ENCODE measurements around the gene YES1. TPM values are rescaled to one million over a fixed set of nuclear protein-coding genes. Genes with fewer than 3 reads are reported as not detected.

YES1 gene
- total RNA-seq, 2 experiments from 2014 or later: not detected

DNA sequence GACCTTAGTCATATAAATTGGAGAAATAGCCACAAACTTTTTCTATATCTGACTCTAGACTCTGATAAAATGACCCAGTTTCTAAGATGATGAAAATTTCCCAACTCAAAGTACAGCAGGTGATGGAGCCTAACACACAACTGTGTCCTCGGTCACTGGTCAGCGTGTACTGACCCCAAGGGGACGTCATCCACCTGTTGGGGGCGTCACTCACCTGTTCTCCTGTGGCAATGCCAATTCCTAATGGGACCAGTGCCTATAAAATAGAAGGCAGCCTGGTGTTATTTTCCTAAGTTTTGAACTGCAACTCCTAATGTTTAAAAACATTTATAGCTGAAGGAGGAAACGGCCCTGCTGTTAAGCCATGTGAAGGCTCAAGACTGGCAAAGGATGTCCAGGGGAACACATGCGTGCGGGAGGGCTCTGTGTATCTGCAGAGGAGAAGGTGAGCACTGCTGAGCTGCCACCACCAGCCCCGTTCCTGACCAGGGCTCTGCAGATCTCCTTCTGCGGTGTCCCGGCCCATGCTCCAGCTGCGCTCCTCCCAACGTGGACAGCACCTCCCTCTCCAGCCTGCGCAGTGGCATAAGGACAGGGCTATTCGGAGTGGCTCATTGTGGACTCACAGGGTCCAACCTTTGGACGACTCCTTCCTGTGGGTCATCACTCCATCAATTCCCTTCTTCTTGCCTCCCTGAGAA is 133.4 kb downstream of the YES1 start:
- Histone ChIP-seq H3K4me3 (ENCODE audit: low read depth, low read length, poor library complexity, severe bottlenecking) (no peak overlapping the region), H3K4me1 (ENCODE audit: insufficient read depth, low read length, poor library complexity, severe bottlenecking) (no peaks in the 10 kb centered on the region), H3K9me2 (ENCODE audit: insufficient read depth, low read length) (no peaks in the 10 kb centered on the region), H3K79me2 (ENCODE audit: insufficient read depth, low read depth, low read length) (no peaks in the 10 kb centered on the region), H2AFZ (ENCODE audit: low read length) (no peak overlapping the region), H4K20me1 (ENCODE audit: insufficient read depth, low read length) (no peaks in the 10 kb centered on the region), H3K36me3 (ENCODE audit: insufficient read depth, low read length) (peaks cover 54% of the 10 kb centered on the region), H3K4me2 (ENCODE audit: low read length) (no peak overlapping the region), H3K9me3 (ENCODE audit: low read length) (no peaks in the 10 kb centered on the region), H3K27ac (ENCODE audit: low read depth, low read length, poor library complexity, severe bottlenecking) (no peak overlapping the region)
- intact Hi-C loops (cut with micrococcal nuclease; ENCODE audit: unreplicated experiment): no loop called here
- POLR2A ChIA-PET: no interaction called here
- no peak for TF ChIP-seq CTCF (conservative IDR thresholded peaks at IDR 0.05; ENCODE audit: low read length)
- no peak for TF ChIP-seq EZH2phosphoT487 (IDR thresholded peaks at IDR 0.05; ENCODE audit: borderline replicate concordance, low read depth, low read length)
- BruUV-seq (replicated peaks): no TSS peak
- CTCF ChIA-PET (ENCODE audit: unreplicated experiment): no interaction called here
- no peak for DNase-seq (ENCODE audit: low spot score)

GRCh38 chr18:677951-678381 is 134.1 kb downstream of the YES1 start:
- POLR2A ChIA-PET: interaction anchor here (0.6 kb wide), 1 partner anchor 94 kb away, joined by 3 read pairs; no protein-coding TSS in a partner anchor
- no peak for TF ChIP-seq CTCF (conservative IDR thresholded peaks at IDR 0.05; ENCODE audit: low read length)
- no peak for TF ChIP-seq EZH2phosphoT487 (IDR thresholded peaks at IDR 0.05; ENCODE audit: borderline replicate concordance, low read depth, low read length)
- no TSS peak for BruUV-seq (replicated peaks)
- no peaks in the 10 kb centered on the region for H4K20me1 ChIP-seq (ENCODE audit: insufficient read depth, low read length)
- H3K4me1 ChIP-seq (ENCODE audit: insufficient read depth, low read length, poor library complexity, severe bottlenecking): no peaks in the 10 kb centered on the region
- H2AFZ ChIP-seq (ENCODE audit: low read length): no peak overlapping the region
- no peaks in the 10 kb centered on the region for H3K9me3 ChIP-seq (ENCODE audit: low read length)
- no peak overlapping the region for H3K4me2 ChIP-seq (ENCODE audit: low read length)
- intact Hi-C loops (cut with micrococcal nuclease; ENCODE audit: unreplicated experiment): no loop called here
- no peak overlapping the region for H3K27ac ChIP-seq (ENCODE audit: low read depth, low read length, poor library complexity, severe bottlenecking)
- H3K79me2 ChIP-seq (ENCODE audit: insufficient read depth, low read depth, low read length): no peaks in the 10 kb centered on the region
- H3K9me2 ChIP-seq (ENCODE audit: insufficient read depth, low read length): no peaks in the 10 kb centered on the region
- H3K36me3 ChIP-seq (ENCODE audit: insufficient read depth, low read length): peaks cover 60% of the 10 kb centered on the region
- no peak overlapping the region for H3K4me3 ChIP-seq (ENCODE audit: low read depth, low read length, poor library complexity, severe bottlenecking)
- CTCF ChIA-PET (ENCODE audit: unreplicated experiment): no interaction called here
- no peak for DNase-seq (ENCODE audit: low spot score)

DNA sequence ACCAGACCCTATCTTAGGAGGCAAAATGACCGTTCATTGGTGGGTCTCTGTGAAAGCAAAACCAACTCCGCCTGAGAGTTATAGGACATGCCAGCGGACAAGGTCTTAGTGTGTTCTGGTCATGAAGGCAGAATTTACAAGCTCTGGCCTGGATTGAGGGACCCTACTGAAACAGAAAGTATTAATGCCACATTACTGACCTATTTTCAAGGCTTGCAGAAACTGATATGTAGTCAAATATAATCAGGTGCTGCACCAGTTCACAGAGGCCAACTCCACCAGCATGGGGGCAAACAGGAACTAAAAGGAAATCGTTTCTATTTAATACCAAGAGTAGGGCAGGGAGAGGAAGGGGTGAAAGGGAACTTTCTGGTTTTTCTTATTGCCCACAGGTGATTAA is 134.9 kb downstream of the YES1 start:
- CTCF ChIA-PET (ENCODE audit: unreplicated experiment): no interaction called here
- Histone ChIP-seq H3K4me2 (ENCODE audit: low read length) (no peak overlapping the region), H3K4me1 (ENCODE audit: insufficient read depth, low read length, poor library complexity, severe bottlenecking) (no peaks in the 10 kb centered on the region), H3K36me3 (ENCODE audit: insufficient read depth, low read length) (peaks cover 68% of the 10 kb centered on the region), H3K79me2 (ENCODE audit: insufficient read depth, low read depth, low read length) (no peaks in the 10 kb centered on the region), H3K27ac (ENCODE audit: low read depth, low read length, poor library complexity, severe bottlenecking) (no peak overlapping the region), H3K9me2 (ENCODE audit: insufficient read depth, low read length) (no peaks in the 10 kb centered on the region), H4K20me1 (ENCODE audit: insufficient read depth, low read length) (no peaks in the 10 kb centered on the region), H3K4me3 (ENCODE audit: low read depth, low read length, poor library complexity, severe bottlenecking) (no peak overlapping the region), H2AFZ (ENCODE audit: low read length) (no peak overlapping the region), H3K9me3 (ENCODE audit: low read length) (no peaks in the 10 kb centered on the region)
- intact Hi-C loops (cut with micrococcal nuclease; ENCODE audit: unreplicated experiment): no loop called here
- DNase-seq (ENCODE audit: low spot score): no peak
- POLR2A ChIA-PET: interaction anchor here (0.6 kb wide), 1 partner anchor 95 kb away, joined by 3 read pairs; no protein-coding TSS in a partner anchor
- BruUV-seq (replicated peaks): no TSS peak
- TF ChIP-seq EZH2phosphoT487 (IDR thresholded peaks at IDR 0.05; ENCODE audit: borderline replicate concordance, low read depth, low read length) (no peak), CTCF (conservative IDR thresholded peaks at IDR 0.05; ENCODE audit: low read length) (no peak)

All from OCI-LY7 (cell line).